HFF-Myc (cell line): Measurements from ENCODE around the gene LNP1.

Experiments
- DNase-seq: peaks from one replicate; pipeline ENCODE4 v3.0.0-alpha.2; 2011; ENCODE audit warnings: low read depth; ENCODE audit errors: extremely low read depth
- H3K4me3 ChIP-seq: replicated peaks from 2 replicates; pipeline ENCODE4 v1.5.1; 2011; ENCODE audit warnings: low read depth, mild to moderate bottlenecking, control low read depth, low read length
- TF ChIP-seq, protein P1 (sequence below): IDR thresholded peaks from 2 replicates; pipeline ENCODE4 v1.5.1; 2012; ENCODE audit warnings: mild to moderate bottlenecking, low read depth, low read length, control low read depth; ENCODE audit errors: missing control alignments

Gene LNP1

GRCh38 chr3:100500320-100500880 is 99.1 kb downstream of the LNP1 start:
- TF ChIP-seq, protein P1, sequence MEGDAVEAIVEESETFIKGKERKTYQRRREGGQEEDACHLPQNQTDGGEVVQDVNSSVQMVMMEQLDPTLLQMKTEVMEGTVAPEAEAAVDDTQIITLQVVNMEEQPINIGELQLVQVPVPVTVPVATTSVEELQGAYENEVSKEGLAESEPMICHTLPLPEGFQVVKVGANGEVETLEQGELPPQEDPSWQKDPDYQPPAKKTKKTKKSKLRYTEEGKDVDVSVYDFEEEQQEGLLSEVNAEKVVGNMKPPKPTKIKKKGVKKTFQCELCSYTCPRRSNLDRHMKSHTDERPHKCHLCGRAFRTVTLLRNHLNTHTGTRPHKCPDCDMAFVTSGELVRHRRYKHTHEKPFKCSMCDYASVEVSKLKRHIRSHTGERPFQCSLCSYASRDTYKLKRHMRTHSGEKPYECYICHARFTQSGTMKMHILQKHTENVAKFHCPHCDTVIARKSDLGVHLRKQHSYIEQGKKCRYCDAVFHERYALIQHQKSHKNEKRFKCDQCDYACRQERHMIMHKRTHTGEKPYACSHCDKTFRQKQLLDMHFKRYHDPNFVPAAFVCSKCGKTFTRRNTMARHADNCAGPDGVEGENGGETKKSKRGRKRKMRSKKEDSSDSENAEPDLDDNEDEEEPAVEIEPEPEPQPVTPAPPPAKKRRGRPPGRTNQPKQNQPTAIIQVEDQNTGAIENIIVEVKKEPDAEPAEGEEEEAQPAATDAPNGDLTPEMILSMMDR, result no peak
- H3K4me3 ChIP-seq, result no peak overlapping the region
- no peak for DNase-seq

DNA sequence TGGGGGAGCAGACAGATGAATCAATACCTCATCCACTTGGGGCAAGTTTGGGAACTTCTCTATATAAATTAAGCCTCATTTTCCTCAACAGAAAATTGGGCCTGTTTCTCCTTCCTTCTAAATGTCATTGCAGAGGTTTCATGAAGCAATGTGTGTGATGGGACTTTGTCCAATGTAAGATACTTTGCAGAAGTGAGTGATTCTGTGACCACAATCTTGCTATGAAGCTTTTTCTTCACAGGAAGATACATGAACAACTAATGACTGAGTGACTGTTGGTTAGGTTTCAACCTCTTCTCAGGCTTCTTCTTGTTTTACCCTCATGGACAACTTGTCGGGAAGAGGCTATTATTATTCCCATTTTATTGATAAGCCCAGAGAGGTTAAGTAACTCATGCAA is 102.1 kb downstream of the LNP1 start:
- no peak for DNase-seq
- TF ChIP-seq, protein P1, result no peak
- H3K4me3 ChIP-seq, result no peak overlapping the region
